HG02870 (cell line): ENCODE measurements around the gene NBAS.

Source experiments
- ATAC-seq: cut with Tn5 transposase; IDR thresholded peaks from one replicate; pipeline ENCODE4 v1.9.1; 2021; ENCODE audit warnings: mild to moderate bottlenecking, moderate library complexity; ENCODE audit not compliant: unreplicated experiment

NBAS gene

GRCh38 chr2:15181092-15181745 lies 379.9 kb downstream of the NBAS start:
- ATAC-seq, result no peak

GRCh38 chr2:15180379-15180778 lies 380.8 kb downstream of the NBAS start:
- ATAC-seq, result no peak

GRCh38 chr2:15178946-15179345 lies 382.2 kb downstream of the NBAS start:
- no peak for ATAC-seq

- ATAC-seq, result peak; percentile 97
Measured at GRCh38 chr2:15177103-15177502, 384.0 kb downstream of the NBAS start.

GRCh38 chr2:15176604-15177003 lies 384.5 kb downstream of the NBAS start:
- ATAC-seq, result no peak

GRCh38 chr2:15174567-15174966 lies 386.6 kb downstream of the NBAS start:
- ATAC-seq, result no peak

GRCh38 chr2:15173501-15173900 lies 387.6 kb downstream of the NBAS start:
- no peak for ATAC-seq

GRCh38 chr2:15172825-15173224 lies 388.3 kb downstream of the NBAS start:
- no peak for ATAC-seq

- ATAC-seq, result no peak
Measured at GRCh38 chr2:15170070-15170775, 390.9 kb downstream of the NBAS start.

- ATAC-seq, result no peak
Measured at GRCh38 chr2:15169326-15170069, 391.6 kb downstream of the NBAS start.

- ATAC-seq, result no peak
Measured at GRCh38 chr2:15168116-15168515, 393.0 kb downstream of the NBAS start.

GRCh38 chr2:15166878-15167277 lies 394.3 kb downstream of the NBAS start:
- ATAC-seq, result no peak

- ATAC-seq, result no peak
Measured at GRCh38 chr2:15163326-15163725, 397.8 kb downstream of the NBAS start.

GRCh38 chr2:15162620-15163019 lies 398.5 kb downstream of the NBAS start:
- no peak for ATAC-seq

- no peak for ATAC-seq
Measured at GRCh38 chr2:15160201-15160991, 400.7 kb downstream of the NBAS start.

GRCh38 chr2:15159751-15160177 lies 401.4 kb downstream of the NBAS start:
- no peak for ATAC-seq

GRCh38 chr2:15159206-15159605 lies 401.9 kb downstream of the NBAS start:
- no peak for ATAC-seq

GRCh38 chr2:15158532-15158931 lies 402.6 kb downstream of the NBAS start:
- no peak for ATAC-seq

GRCh38 chr2:15158100-15158499 lies 403.0 kb downstream of the NBAS start:
- no peak for ATAC-seq

- no peak for ATAC-seq
Measured at GRCh38 chr2:15155959-15156574, 405.1 kb downstream of the NBAS start.

GRCh38 chr2:15154297-15154696 lies 406.8 kb downstream of the NBAS start:
- ATAC-seq, result no peak
